GM18526 (cell line): ENCODE results near the gene AREG.

Experiments
- POLR2A ChIP-seq: IDR thresholded peaks from 3 replicates; pipeline ENCODE4 v1.6.1; 2011; ENCODE audit not compliant: insufficient read length; ENCODE audit errors: extremely low read depth

The AREG gene

DNA sequence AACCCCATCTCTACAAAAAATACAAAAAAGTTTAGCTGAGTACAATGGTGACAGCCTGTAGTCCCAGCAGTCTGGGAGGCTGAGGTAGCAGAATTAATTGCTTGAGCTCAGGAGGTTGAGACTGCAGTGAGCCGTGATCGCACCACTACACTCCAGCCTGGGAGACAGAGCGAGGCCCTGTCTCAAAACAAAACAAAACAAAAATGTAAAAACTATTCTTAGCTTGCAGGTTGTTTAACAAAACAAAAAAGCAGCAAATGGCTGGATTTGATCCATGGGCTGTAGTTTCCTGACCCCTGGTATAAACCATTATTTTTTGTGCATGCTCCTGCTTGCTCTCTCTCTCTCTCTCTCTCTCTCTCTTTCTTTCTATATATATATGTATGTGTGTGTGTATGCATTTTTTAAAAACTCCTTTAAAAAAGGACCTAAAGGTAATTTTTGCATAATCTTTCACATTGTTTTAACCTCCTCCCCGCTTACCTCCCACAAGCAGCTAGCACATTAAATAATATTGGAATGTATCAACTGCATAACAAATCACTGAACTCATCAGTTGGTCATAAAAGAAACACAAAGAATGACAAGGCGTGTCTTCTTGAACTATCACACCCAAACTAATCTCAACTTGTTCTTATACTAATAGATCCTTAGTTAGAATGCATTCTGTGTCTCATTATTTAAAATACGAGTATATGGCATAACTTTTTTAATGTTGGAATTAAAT is 4.8 kb downstream of the AREG start:
- TF ChIP-seq POLR2A = no peak

DNA sequence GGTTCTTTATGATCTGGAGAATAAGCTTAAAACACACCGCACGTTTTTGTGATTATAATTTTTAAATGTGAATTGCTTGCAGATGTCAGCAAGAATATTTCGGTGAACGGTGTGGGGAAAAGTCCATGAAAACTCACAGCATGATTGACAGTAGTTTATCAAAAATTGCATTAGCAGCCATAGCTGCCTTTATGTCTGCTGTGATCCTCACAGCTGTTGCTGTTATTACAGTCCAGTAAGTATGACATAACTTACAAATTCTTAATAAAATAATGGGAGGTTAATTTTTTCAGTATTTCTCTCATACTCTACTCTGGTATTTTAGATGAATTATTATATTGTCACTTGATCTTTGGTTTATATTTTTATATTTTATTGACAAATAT is 5.4 kb downstream of the AREG start:
- no peak for TF ChIP-seq POLR2A

DNA sequence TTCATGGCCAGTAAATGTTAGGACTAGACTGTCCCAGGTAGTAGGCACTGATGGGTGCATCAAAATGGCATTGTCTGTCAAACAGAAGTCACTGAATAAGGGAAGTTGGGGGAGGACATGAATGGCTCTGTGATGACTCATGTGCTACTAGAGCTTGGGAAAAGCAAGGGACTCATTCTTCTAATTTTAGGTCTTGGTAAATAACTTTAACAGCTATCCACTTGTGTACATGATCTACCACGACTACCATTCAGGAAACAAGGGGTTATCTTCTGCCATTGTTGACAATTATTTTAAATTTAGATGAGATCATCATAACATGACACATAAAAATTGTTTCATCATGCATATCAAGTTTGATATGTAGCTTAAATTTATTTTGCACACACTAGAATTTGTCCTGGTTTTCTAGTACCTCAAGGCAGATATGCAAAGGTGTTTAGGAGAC is 6.3 kb downstream of the AREG start:
- no peak for TF ChIP-seq POLR2A

DNA sequence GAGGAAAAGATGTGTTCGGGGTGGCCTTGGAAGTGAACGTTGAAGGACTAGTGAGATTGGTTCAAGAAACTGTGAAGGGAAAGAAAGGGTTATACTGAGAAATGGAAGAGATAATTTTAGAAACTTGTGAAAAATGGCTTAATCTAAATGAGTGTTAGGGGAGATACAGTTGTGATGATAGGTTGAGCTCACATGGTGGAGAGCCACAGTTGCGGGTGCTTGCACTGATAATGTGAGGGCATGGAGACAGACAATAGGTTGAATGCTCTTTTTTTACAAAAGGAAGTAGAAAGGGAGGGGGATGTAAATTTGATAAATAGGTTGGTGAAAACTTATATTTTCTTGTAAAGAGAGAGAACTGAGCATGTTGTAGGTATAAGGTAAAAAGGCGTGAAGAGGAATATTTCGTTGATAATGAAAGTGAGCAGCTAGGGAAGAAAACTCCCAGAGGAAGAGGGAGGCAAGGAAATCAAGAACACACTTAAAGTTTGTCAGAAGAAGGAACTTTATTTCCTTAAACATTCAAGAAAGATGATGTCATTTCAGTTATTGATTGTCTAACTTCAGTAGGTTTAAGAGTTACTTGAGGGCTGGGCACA is 8.2 kb downstream of the AREG start:
- no peak for TF ChIP-seq POLR2A

DNA sequence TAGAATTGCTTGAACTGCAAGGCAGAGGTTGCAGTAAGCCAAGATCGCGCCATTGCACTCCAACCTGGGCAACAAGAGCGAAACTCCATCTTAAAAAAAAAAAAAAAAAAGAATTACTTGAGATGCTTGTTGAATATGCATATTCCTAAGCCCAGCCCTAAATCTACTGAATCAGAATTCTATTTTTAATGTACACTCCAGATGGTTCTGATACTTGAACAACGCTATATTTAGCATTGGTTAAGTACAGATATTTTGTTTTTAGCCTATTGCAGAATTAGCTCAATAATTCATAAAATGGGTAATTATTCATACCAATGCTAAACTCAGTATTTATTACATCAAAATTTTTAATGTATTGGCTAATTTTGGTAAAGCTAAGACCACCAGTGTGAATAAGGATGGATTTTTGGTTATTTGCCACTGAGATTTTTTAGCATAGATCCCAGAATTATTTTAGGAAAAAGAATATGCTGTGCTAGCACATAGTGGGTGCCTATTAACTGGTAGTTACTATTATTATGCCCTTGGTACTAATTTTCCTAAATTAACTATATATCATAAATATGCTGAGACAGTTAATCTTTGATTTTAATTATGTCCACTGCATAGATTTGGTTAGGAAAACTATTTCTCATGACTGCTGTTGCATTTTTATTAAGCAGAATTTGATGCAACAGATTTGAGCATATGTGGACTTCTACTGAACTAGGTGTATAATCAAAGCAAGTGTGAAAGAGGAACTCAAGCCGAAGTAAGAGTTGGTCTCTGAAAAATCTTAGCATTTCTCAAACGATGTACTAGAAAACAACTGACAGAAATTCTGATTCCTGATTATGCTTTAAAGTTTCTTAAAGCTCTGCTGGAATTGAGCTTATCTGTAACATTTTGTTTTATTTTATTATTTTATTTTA is 9.2 kb downstream of the AREG start:
- no peak for TF ChIP-seq POLR2A

DNA sequence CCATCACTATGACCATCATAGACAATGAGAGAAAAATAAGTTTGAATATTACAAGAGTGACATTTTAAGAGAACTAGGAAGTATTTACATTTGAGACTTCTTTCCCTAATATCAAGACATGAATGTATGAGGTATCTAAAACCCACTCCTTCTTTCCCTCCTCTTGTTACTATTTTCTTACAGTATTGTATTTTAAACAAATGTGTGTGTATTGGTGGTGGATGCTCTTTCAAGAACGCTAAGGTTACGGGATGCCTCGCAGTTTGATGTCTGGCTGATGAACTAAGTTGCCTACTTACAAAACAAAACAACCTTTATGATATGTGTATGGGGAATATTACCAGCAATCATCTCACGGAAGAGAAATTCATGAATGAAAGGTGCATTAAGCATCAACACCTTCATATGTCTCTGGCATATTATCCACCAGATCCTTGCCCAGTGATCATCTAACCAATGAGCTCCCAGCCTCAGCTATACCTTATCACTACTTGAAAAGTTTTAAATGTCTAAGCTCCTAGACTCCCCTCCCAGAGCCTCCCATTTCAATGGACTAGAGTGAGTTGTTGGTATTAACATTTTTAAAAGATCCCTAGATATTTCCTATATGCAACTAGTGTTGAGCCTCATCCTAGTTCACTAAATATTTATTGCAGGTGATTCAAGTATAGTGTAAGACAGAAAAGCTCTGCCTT is 10.6 kb downstream of the AREG start:
- no peak for TF ChIP-seq POLR2A

DNA sequence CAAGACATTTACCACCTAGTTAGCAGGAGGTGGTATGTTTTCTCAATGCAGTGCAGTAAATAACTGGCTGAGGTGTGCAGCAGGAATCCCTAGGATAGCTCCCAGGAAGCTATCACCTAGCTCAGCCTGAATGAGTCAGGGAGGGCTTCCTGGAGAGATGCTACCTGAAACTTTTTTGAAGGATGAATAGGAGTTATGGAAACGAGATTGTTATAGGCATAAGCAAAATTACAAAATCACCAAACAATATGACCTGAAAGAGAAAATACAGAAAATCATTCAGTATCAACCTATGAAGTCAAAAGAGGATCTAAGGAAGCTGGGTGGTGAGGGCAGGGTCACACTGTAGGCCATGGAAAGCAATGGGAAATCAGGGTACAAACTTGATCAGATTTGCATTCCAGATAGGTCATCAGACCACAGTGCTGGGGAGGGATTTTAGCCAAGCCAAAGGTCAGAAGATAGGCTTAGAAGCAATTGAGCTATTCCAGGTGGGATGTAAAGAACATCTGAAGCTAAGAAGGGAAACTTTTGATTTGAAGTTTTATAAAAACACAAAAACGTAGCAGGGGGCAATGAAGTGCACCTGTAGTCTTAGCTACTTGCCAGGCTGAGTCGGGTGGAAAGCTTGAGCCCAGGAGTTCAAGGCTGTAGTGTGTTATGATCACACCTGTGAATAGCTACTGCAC is 11.3 kb downstream of the AREG start:
- TF ChIP-seq POLR2A = no peak

DNA sequence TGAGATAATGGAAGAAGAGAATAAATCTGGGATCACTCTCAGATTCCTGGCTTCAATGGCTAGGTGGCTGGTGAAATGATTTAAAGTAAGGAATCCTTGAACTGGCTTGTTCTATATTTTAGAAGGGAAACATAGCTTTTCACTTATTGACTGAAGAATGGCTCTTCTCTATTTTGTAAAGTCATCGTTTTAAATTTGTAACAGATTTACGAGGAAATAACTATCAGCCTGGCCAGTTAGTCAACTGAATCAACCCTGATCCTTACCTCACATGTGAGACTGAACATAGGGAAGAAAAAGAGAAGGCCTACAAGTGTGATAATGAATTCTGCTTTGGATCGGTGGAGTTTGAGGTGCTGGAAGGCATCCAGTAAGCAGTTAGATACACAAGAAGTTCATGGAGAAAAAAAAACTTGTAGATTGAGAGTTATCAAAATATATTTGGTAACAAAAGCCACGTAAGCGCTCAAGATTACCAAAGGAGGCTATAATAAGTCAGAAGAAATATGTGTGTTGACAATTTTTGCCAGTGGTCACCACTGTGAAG is 12.0 kb downstream of the AREG start:
- TF ChIP-seq POLR2A = no peak

DNA sequence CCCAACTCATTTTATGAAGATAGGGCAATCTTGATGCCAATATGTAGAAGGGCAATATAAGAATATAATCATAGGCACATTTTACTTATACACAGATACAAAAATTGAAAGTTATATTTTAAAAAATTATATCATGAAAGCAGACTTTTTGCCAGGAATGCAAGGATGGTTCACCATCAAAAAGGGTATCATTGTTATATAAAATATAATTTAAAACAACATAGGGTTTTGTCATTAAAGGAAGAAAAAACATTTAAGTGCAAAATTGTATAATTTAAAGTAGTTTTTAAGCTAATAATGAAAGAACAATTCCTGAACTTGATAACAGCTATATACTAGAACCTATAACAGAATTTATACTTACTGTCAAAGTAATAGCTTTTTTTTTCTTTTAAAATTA is 15.9 kb downstream of the AREG start:
- no peak for TF ChIP-seq POLR2A

DNA sequence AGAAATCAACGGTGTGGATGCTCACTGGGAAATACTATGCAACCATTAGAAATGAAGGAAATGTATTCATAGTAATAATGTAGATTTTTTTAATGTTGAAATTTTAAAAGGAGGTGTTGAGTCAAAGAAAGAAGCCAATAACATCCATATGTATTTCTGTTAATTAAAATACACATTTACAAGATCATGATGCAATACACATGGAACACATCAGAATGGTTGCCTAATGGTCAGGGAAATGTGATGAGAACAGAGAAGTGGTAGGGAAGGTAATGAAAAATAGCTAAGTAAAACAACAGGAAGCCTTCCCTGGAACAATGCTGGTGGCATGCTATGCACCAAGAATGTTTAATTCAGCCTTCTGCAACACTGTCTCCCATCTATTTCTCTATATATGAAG is 18.2 kb downstream of the AREG start:
- no peak for TF ChIP-seq POLR2A

DNA sequence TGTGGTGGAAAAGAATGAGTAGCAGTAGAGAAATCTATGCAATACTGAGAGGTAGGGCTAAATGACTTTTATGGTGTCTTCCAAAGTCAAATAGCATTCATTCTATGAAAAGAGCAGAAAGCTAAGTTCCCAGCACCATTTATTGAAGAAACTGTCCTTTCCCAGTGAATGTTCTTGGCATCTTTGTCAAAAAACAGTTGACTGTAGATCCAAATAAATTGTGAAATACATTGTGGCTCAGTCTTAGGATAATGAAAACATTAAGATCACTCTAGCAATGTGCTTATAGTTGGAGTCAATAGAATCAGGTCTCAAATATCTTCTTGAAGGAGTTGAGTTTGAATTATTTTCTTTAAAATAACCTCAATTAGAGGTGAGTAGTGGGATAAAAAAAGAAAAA is 19.4 kb downstream of the AREG start:
- no peak for TF ChIP-seq POLR2A

DNA sequence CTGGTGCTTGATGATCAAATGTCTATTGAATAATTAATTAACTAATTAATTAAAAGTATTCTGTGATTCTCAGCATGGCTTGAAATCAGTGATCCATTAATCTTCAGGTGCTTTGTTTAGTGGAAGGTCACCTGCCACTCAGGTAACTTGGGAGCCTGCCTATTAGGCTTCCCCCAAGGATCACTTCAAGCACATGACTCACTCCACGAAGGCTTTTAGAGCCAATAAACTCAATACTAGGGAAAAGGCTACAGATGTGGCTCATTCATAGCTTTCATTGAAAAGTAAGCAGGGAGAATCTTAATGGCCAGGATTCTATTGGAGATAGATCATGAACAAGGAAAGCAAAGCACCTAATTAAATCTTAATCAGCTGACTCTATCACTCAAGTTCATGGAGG is 21.3 kb downstream of the AREG start:
- TF ChIP-seq POLR2A = no peak

DNA sequence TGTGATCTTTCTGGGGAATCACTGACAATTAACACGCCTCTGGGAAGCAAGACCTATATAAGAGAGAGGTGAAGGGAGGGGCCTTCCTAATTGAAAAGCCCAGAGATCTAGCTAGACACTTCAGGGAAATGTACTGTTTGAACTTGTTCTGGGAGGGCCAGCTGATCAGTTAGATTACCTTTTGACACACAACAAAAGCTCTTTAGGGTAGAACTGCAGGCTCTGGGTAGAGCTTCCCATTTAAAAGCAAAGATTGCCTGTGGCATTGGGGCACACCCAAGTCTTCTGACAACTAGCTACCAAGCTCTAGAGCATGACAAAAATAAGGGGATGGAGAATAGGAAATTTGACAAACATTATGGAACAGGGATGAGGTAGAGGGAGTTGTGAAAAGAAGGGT is 26.3 kb downstream of the AREG start:
- TF ChIP-seq POLR2A = no peak

DNA sequence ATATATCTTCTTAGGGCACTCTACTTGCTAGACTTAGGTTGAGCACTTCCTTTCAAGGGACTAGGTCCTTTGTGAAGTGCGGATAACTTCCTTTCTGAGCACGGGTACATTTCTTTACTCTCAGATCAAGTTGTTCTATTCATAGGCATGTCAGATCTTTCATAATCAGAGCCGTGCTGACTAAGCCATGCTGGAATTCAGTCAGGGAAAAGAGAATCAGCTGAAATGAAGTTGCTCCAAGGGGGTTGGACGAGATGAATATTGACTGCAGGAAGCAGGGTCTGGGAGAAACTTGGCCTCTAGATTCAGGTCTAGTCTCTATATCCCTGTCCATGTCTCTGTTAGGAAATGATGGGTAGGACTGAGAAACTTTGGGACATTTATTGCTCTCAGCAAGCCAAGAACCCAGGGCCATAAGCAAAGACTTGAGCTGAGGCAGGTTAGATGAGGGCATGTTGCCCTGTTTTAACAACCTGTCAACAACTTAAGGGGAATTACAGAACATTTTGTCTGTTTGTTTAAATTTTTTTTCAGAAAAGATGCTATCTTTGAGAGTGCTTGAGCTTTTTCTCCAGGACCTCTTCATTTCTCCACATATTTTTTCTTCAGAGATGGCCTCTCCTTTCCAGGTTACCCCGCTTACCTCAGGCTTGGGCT is 28.3 kb downstream of the AREG start:
- no peak for TF ChIP-seq POLR2A
